ENCODE results near the gene MYO5C.

The MYO5C gene

DNA sequence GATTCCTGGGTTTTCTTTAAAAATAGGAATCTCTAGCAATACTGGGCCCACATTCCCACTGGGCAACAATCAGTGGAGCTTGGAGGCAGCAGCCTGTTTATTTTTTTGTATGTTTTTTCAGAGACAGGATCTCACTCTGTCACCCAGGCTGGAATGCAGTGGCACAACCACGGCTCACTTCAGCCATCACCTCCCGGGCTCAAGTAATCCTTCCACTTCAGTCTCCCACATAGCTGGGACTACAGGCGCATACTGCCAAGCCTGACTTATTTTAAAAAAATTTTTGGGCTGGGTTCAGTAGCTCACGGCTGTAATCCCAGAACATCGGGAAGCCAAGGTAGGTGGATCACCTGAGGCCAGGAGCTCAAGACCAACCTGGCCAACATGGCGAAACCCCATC lies 75.4 kb downstream of the MYO5C start:
- H3K4me3 ChIP-seq (ENCODE audit: low read depth, low read length): no peak overlapping the region
- TF ChIP-seq, protein P1, sequence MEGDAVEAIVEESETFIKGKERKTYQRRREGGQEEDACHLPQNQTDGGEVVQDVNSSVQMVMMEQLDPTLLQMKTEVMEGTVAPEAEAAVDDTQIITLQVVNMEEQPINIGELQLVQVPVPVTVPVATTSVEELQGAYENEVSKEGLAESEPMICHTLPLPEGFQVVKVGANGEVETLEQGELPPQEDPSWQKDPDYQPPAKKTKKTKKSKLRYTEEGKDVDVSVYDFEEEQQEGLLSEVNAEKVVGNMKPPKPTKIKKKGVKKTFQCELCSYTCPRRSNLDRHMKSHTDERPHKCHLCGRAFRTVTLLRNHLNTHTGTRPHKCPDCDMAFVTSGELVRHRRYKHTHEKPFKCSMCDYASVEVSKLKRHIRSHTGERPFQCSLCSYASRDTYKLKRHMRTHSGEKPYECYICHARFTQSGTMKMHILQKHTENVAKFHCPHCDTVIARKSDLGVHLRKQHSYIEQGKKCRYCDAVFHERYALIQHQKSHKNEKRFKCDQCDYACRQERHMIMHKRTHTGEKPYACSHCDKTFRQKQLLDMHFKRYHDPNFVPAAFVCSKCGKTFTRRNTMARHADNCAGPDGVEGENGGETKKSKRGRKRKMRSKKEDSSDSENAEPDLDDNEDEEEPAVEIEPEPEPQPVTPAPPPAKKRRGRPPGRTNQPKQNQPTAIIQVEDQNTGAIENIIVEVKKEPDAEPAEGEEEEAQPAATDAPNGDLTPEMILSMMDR (IDR thresholded peaks at IDR 0.05; ENCODE audit: insufficient read depth, low read depth, low read length, missing control alignments): no peak
- DNase-seq (ENCODE audit: low read depth): no peak

DNA sequence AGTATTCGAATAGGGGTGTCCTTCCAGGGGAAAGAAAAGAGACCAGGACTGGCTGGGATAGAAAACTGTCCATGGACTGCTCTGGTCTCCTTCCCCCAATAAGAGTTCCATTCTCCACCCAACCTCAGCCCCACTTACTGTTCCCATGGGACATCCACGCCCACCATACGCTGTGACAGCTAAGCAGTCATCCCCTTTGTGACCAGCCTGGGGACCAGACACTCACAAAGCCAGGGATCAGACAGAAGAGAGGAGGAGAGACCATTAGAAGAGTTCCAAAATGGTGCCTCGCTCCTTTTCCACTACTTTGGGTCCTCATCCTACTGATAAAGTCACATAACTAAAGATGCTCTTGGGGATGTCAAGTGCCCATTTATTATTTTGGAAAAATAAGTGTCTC lies 76.8 kb downstream of the MYO5C start:
- H3K4me3 ChIP-seq (ENCODE audit: low read depth, low read length): no peak overlapping the region
- TF ChIP-seq, protein P1 (IDR thresholded peaks at IDR 0.05; ENCODE audit: insufficient read depth, low read depth, low read length, missing control alignments): no peak
- no peak for DNase-seq (ENCODE audit: low read depth)

DNA sequence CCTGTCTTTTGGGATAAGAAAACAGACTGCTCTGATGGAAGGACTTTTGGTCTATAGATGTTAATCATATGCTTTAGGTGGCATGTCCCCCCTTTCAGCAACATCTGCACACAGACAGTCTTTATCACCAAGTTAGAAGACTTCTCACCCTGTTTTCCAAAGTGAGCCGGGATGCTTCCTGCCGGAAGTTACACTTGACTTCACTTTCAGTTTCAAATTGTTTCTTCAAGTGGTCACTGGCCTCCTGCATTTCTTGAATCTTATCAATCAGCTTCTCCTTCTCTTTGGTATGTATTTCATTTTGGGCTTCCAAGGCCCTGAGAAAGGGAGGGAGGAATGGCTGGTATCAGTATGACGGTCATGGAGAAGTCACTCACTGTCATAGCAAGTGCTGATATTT lies 77.2 kb downstream of the MYO5C start:
- no peak overlapping the region for H3K4me3 ChIP-seq (ENCODE audit: low read depth, low read length)
- DNase-seq (ENCODE audit: low read depth): no peak
- TF ChIP-seq, protein P1 (IDR thresholded peaks at IDR 0.05; ENCODE audit: insufficient read depth, low read depth, low read length, missing control alignments): no peak

DNA sequence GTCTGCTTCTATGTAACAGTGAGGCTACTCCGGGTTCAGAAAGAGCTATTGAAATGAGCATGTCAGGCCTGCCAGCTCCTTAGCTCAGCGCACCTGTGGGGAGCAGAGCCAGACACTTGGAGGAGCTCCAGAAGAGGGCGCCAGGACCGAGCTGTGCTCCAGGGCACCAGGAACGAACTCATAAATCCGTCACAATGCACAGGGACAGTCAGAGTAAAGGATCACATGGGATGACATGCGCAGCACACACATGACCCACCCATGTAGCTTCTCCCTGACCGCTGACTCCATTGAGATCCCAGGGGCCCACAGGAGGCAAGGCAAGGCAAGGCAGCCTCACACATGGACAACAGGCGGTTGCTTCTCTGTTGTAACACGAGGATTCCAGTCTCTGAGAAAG lies 78.4 kb downstream of the MYO5C start:
- no peak overlapping the region for H3K4me3 ChIP-seq (ENCODE audit: low read depth, low read length)
- TF ChIP-seq, protein P1 (IDR thresholded peaks at IDR 0.05; ENCODE audit: insufficient read depth, low read depth, low read length, missing control alignments): peak; percentile 57
- peak; percentile 70 for DNase-seq (ENCODE audit: low read depth)

DNA sequence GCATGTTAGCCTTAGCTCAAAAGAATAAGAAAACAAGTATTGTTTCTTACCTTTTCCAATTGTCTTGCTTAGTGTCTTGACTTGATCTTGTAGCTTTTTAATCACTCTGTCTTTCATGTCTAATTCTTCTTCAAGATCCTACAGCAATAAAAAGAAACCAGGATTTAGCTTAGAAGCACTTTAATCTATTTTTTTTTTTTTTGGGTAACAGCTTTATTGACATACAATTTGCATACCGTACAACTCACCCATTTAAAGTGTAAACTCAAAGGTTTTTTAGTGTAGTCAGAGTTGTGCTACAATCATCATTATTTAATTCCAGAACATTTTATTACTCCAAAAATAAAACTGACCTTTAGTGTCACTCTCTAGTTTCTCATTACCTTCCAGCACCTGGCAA lies 81.1 kb downstream of the MYO5C start:
- TF ChIP-seq, protein P1 (IDR thresholded peaks at IDR 0.05; ENCODE audit: insufficient read depth, low read depth, low read length, missing control alignments): no peak

DNA sequence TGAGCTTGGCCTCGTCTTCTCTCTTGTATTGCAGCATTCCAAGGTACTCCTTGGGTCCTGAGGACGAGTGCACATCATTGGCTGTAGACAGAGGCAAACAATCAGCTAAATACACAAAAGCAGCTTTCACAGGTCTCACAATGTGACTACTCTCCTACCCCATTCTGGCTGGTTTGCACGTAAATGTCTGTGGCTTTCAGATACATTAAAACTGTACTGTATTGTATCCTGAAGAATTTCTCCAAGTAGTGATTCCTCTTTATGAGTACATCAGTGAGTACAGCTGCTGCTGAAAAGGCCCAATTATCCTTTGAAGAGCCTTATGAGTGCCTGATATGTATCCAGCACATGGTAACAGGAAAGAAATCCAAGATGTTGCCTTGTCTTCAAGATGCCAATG lies 82.4 kb downstream of the MYO5C start:
- DNase-seq (ENCODE audit: low read depth): no peak
- TF ChIP-seq, protein P1 (IDR thresholded peaks at IDR 0.05; ENCODE audit: insufficient read depth, low read depth, low read length, missing control alignments): no peak
- no peak overlapping the region for H3K4me3 ChIP-seq (ENCODE audit: low read depth, low read length)

More for the DNA sequence above, 81.1 kb downstream of the MYO5C start:
- no peak overlapping the region for H3K4me3 ChIP-seq (ENCODE audit: low read depth, low read length)
- no peak for DNase-seq (ENCODE audit: low read depth)

DNA sequence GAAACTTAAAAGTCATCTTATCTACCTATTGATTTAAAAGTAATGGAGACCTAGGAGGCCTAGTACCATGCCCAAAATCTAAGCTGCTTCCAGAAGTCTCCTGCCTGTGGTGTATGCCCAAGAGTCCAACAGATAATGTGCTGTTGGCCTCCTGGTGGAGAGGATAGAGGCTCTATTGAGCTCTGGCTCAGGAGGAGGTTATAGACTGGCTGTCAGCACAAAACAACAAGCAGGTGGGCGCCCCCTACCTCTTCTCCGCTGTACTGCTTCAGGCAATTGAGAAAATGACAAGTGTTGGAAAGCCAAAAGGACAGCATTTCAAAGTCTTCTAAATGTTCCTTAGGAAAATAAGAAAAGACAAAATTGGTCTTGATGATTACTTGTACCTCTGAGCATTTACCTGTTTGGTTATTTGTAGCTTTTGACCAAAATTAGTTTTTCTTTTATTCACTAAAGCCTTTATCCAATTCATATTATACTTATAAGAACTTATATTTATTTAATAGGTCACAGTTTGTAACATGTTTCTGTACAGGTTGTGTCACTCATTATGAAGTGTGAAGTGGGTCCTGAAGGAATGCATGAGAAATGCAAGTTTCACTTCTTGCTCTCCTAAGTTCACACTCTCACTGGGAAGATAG lies 87.2 kb downstream of the MYO5C start:
- TF ChIP-seq, protein P1 (IDR thresholded peaks at IDR 0.05; ENCODE audit: insufficient read depth, low read depth, low read length, missing control alignments): peak; percentile 86
- DNase-seq (ENCODE audit: low read depth): peak; percentile 83

More for the DNA sequence above, 87.2 kb downstream of the MYO5C start:
- H3K4me3 ChIP-seq (ENCODE audit: low read depth, low read length): no peak overlapping the region

Measured in GM12865 (cell line).